ENCODE results near the gene PDE4A.
A peak's percentile ranks its signal among the peaks of the same experiment; 100 is the strongest.
"Not testable (repeated sequence)": the region's sequence is repeated elsewhere in the genome, so short reads cannot be mapped to it uniquely, and the experiment has no call there.

The PDE4A gene

GRCh38 chr19:10420444-10421239 lies at the start of gene PDE4A:
PDE4A (plus strand) TSS chr19:10420538; CDS start chr19:10420765, 227 bp downstream.
- DNase-seq, result peak; percentile 69

- DNase-seq, result no peak
Measured at GRCh38 chr19:10372690-10373089, 47.6 kb upstream of the PDE4A start.

- no peak for DNase-seq
Measured at GRCh38 chr19:10374931-10375330, 45.4 kb upstream of the PDE4A start.

- DNase-seq, result not testable (repeated sequence)
Measured at GRCh38 chr19:10377140-10377640, 43.1 kb upstream of the PDE4A start.

GRCh38 chr19:10378124-10378523 lies 42.2 kb upstream of the PDE4A start:
- no peak for DNase-seq

GRCh38 chr19:10379880-10380312 lies 40.4 kb upstream of the PDE4A start:
- no peak for DNase-seq

- peak; percentile 98 for DNase-seq
Measured at GRCh38 chr19:10380313-10381102, 39.8 kb upstream of the PDE4A start, which contains the start of gene TYK2. TYK2 (minus strand) TSS chr19:10380572; CDS start chr19:10378406, 2,166 bp downstream.

GRCh38 chr19:10383223-10383499 lies 37.2 kb upstream of the PDE4A start:
- DNase-seq, result not testable (repeated sequence)

- no peak for DNase-seq
Measured at GRCh38 chr19:10384580-10384979, 35.8 kb upstream of the PDE4A start.

- DNase-seq, result peak; percentile 83
Measured at GRCh38 chr19:10388957-10389356, 31.4 kb upstream of the PDE4A start.

GRCh38 chr19:10389863-10390262 lies 30.5 kb upstream of the PDE4A start:
- peak; percentile 39 for DNase-seq

- peak; percentile 76 for DNase-seq
Measured at GRCh38 chr19:10390652-10391286, 29.6 kb upstream of the PDE4A start.

- no peak for DNase-seq
Measured at GRCh38 chr19:10392120-10392519, 28.2 kb upstream of the PDE4A start.

- DNase-seq, result no peak
Measured at GRCh38 chr19:10393137-10393536, 27.2 kb upstream of the PDE4A start.

- DNase-seq, result no peak
Measured at GRCh38 chr19:10395003-10395402, 25.3 kb upstream of the PDE4A start.

- no peak for DNase-seq
Measured at GRCh38 chr19:10395436-10395835, 24.9 kb upstream of the PDE4A start.

GRCh38 chr19:10395917-10396316 lies 24.4 kb upstream of the PDE4A start:
- no peak for DNase-seq

- DNase-seq, result no peak
Measured at GRCh38 chr19:10398819-10399218, 21.5 kb upstream of the PDE4A start.

- not testable (repeated sequence) for DNase-seq
Measured at GRCh38 chr19:10399340-10399739, 21.0 kb upstream of the PDE4A start.

GRCh38 chr19:10399878-10400277 lies 20.5 kb upstream of the PDE4A start:
- DNase-seq, result no peak

GRCh38 chr19:10402441-10403038 lies 17.8 kb upstream of the PDE4A start:
- DNase-seq, result peak; percentile 35

GRCh38 chr19:10403137-10404021 lies 17.0 kb upstream of the PDE4A start, which contains the start of gene CDC37:
CDC37 (minus strand) TSS chr19:10403542; CDS start chr19:10403479, 63 bp downstream.
- DNase-seq, result peak; percentile 98
